ENCODE results near the gene SULF2. TPM values are rescaled to one million over a fixed set of nuclear protein-coding genes. Genes with fewer than 3 reads are reported as not detected.

The SULF2 gene
- total and polyA plus RNA-seq, 2 of the 13 experiments (the other 11 are each of a cell fraction or from before 2014, with no cell fraction given): 7.2 to 50.9 TPM

DNA sequence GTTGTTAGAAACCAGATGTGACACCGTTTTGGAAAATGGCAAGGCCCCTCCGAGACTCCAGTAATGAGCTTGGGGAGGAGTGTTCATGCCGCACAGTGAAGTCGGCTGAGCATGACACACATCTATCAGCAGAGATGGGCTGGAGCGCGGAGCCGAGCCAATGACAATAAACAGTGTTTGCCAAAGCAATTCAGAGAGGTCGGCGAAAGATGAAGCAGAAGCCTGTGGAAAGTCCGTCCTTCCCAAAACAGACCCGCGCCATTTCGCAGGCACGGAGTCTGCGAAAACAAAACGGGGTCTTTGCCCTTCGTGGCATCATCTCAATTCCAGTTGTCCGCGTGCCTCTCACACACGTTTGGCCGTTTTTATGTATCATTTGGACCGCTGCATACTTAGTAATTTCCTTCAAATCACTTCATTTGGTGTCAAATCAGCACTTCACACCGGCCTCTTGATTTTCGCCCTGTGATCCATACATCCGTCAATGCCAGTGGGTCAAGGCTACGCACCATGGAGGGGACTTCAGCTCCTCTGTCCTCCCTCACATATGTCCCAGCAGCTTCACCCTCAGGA lies 71.3 kb downstream of the SULF2 start (continued):
- TF ChIP-seq FOSL2 (CRISPR knock-in tag; IDR thresholded peaks at IDR 0.05) (peak; percentile 21; the same call in 1 of the 2 replicates), NKX3-1 (CRISPR knock-in tag; IDR thresholded peaks at IDR 0.05) (no peak), FOXA1 (IDR thresholded peaks at IDR 0.05) (no peak), FOXA1 (CRISPR knock-in tag; IDR thresholded peaks at IDR 0.05) (peak; percentile 58), SMAD3 (CRISPR knock-in tag; IDR thresholded peaks at IDR 0.05) (no peak), SOX6 (IDR thresholded peaks at IDR 0.05) (no peak), SOX6 (CRISPR knock-in tag; IDR thresholded peaks at IDR 0.05) (peak; percentile 31; the same call in 1 of the 2 replicates), SOX13 (IDR thresholded peaks at IDR 0.05) (no peak), SOX13 (CRISPR knock-in tag; conservative IDR thresholded peaks at IDR 0.05 in 1 of 2, IDR thresholded peaks at IDR 0.05 in 1 of 2) (0 out of 4 replicates have a peak, but pooled peaks of 1 of the 2 experiments have one; percentile 14), TSC22D2 (CRISPR knock-in tag; IDR thresholded peaks at IDR 0.05; ENCODE audit: borderline replicate concordance) (no peak), KDM5B (CRISPR knock-in tag; IDR thresholded peaks at IDR 0.05; ENCODE audit: borderline replicate concordance) (peak; percentile 49; the same call in 1 of the 2 replicates), FLYWCH1 (CRISPR knock-in tag; IDR thresholded peaks at IDR 0.05) (no peak), ZNF264 (CRISPR knock-in tag; IDR thresholded peaks at IDR 0.05) (0 out of 2 replicates have a peak, but pooled peaks have one; percentile 37), HNF4A (CRISPR knock-in tag; IDR thresholded peaks at IDR 0.05) (peak; percentile 55; the same call in 1 of the 2 replicates), HDAC2 (CRISPR knock-in tag; IDR thresholded peaks at IDR 0.05) (peak; percentile 68), GATAD2A (CRISPR knock-in tag; IDR thresholded peaks at IDR 0.05) (0 out of 2 replicates have a peak, but pooled peaks have one; percentile 41), RXRA (CRISPR knock-in tag; IDR thresholded peaks at IDR 0.05) (peak; percentile 44; the same call in 1 of the 2 replicates), FOXA3 (CRISPR knock-in tag; IDR thresholded peaks at IDR 0.05) (peak; percentile 33; the same call in 1 of the 2 replicates), MED13 (CRISPR knock-in tag; IDR thresholded peaks at IDR 0.05) (0 out of 2 replicates have a peak, but pooled peaks have one; percentile 23), ZNF883 (CRISPR knock-in tag; IDR thresholded peaks at IDR 0.05; ENCODE audit: not compliant biosample characterization) (peak; percentile 38), KDM2A (CRISPR knock-in tag; IDR thresholded peaks at IDR 0.05; ENCODE audit: borderline replicate concordance, low read depth) (peak; percentile 50; the same call in 1 of the 2 replicates), RXRB (CRISPR knock-in tag; IDR thresholded peaks at IDR 0.05; ENCODE audit: borderline replicate concordance) (0 out of 2 replicates have a peak, but pooled peaks have one; percentile 30), XRCC5 (optimal IDR thresholded peaks at IDR 0.05; ENCODE audit: low read length) (peak; percentile 63)
- TF ChIP-seq, protein P1, sequence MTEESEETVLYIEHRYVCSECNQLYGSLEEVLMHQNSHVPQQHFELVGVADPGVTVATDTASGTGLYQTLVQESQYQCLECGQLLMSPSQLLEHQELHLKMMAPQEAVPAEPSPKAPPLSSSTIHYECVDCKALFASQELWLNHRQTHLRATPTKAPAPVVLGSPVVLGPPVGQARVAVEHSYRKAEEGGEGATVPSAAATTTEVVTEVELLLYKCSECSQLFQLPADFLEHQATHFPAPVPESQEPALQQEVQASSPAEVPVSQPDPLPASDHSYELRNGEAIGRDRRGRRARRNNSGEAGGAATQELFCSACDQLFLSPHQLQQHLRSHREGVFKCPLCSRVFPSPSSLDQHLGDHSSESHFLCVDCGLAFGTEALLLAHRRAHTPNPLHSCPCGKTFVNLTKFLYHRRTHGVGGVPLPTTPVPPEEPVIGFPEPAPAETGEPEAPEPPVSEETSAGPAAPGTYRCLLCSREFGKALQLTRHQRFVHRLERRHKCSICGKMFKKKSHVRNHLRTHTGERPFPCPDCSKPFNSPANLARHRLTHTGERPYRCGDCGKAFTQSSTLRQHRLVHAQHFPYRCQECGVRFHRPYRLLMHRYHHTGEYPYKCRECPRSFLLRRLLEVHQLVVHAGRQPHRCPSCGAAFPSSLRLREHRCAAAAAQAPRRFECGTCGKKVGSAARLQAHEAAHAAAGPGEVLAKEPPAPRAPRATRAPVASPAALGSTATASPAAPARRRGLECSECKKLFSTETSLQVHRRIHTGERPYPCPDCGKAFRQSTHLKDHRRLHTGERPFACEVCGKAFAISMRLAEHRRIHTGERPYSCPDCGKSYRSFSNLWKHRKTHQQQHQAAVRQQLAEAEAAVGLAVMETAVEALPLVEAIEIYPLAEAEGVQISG (CRISPR knock-in tag; IDR thresholded peaks at IDR 0.05): peak; percentile 36; the same call in 1 of the 2 replicates
- TF ChIP-seq, protein P2, sequence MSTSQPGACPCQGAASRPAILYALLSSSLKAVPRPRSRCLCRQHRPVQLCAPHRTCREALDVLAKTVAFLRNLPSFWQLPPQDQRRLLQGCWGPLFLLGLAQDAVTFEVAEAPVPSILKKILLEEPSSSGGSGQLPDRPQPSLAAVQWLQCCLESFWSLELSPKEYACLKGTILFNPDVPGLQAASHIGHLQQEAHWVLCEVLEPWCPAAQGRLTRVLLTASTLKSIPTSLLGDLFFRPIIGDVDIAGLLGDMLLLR (CRISPR knock-in tag; IDR thresholded peaks at IDR 0.05): 0 out of 2 replicates have a peak, but pooled peaks have one; percentile 33
- TF ChIP-seq, protein P3, sequence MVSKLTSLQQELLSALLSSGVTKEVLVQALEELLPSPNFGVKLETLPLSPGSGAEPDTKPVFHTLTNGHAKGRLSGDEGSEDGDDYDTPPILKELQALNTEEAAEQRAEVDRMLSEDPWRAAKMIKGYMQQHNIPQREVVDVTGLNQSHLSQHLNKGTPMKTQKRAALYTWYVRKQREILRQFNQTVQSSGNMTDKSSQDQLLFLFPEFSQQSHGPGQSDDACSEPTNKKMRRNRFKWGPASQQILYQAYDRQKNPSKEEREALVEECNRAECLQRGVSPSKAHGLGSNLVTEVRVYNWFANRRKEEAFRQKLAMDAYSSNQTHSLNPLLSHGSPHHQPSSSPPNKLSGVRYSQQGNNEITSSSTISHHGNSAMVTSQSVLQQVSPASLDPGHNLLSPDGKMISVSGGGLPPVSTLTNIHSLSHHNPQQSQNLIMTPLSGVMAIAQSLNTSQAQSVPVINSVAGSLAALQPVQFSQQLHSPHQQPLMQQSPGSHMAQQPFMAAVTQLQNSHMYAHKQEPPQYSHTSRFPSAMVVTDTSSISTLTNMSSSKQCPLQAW (CRISPR knock-in tag; IDR thresholded peaks at IDR 0.05): 0 out of 2 replicates have a peak, but pooled peaks have one; percentile 37

Measured in HepG2 (cell line).